GM19239 (cell line): ENCODE results near the gene DCLK2.

Source experiments
- DNase-seq: peaks from one replicate; pipeline ENCODE4 v3.0.0; 2011; ENCODE audit warnings: low spot score; ENCODE audit not compliant: insufficient read length
- FAIRE-seq: peaks from 2 replicates; lab custom pipeline; 2011; peaks lifted over from hg19 to GRCh38; lab: Jason Lieb, UNC

Gene DCLK2

GRCh38 chr4:150230561-150230960, 152.3 kb downstream of the DCLK2 start:
- DNase-seq (no peak), FAIRE-seq (no peak)

GRCh38 chr4:150231107-150231770, 153.0 kb downstream of the DCLK2 start:
- DNase-seq = no peak
- FAIRE-seq = no peak

- no peak for FAIRE-seq
- DNase-seq = no peak
These were observed 153.8 kb downstream of the DCLK2 start for GRCh38 chr4:150232029-150232428.

GRCh38 chr4:150234246-150234645, 156.0 kb downstream of the DCLK2 start:
- DNase-seq = no peak
- no peak for FAIRE-seq

- no peak for FAIRE-seq
- DNase-seq = no peak
These were observed 157.1 kb downstream of the DCLK2 start for GRCh38 chr4:150235317-150235716.

GRCh38 chr4:150235808-150236271, 157.6 kb downstream of the DCLK2 start:
- FAIRE-seq = no peak

GRCh38 chr4:150236626-150237025, 158.4 kb downstream of the DCLK2 start:
- no peak for DNase-seq
- no peak for FAIRE-seq

More at GRCh38 chr4:150235808-150236271, 157.6 kb downstream of the DCLK2 start:
- no peak for DNase-seq

GRCh38 chr4:150237110-150237872, 159.0 kb downstream of the DCLK2 start:
- FAIRE-seq (no peak), DNase-seq (no peak)

GRCh38 chr4:150238591-150238990, 160.3 kb downstream of the DCLK2 start:
- FAIRE-seq (no peak), DNase-seq (no peak)

GRCh38 chr4:150240011-150240410, 161.8 kb downstream of the DCLK2 start:
- FAIRE-seq (no peak), DNase-seq (no peak)

GRCh38 chr4:150242820-150243458, 164.7 kb downstream of the DCLK2 start:
- DNase-seq = peak; percentile 15
- FAIRE-seq = peak; percentile 54

GRCh38 chr4:150243932-150244331, 165.7 kb downstream of the DCLK2 start:
- DNase-seq = no peak

GRCh38 chr4:150244600-150244999, 166.4 kb downstream of the DCLK2 start:
- no peak for DNase-seq

More at GRCh38 chr4:150243932-150244331, 165.7 kb downstream of the DCLK2 start:
- FAIRE-seq = no peak

GRCh38 chr4:150247184-150247583, 168.9 kb downstream of the DCLK2 start:
- DNase-seq (no peak), FAIRE-seq (no peak)

More at GRCh38 chr4:150244600-150244999, 166.4 kb downstream of the DCLK2 start:
- no peak for FAIRE-seq

GRCh38 chr4:150248181-150248580, 169.9 kb downstream of the DCLK2 start:
- DNase-seq (no peak), FAIRE-seq (no peak)

- FAIRE-seq (no peak), DNase-seq (no peak)
These were observed 172.2 kb downstream of the DCLK2 start for GRCh38 chr4:150250293-150250997.

- DNase-seq (no peak), FAIRE-seq (no peak)
These were observed 172.9 kb downstream of the DCLK2 start for GRCh38 chr4:150250998-150251651.

GRCh38 chr4:150251752-150252190, 173.5 kb downstream of the DCLK2 start:
- no peak for FAIRE-seq
- no peak for DNase-seq

GRCh38 chr4:150252306-150252705, 174.1 kb downstream of the DCLK2 start:
- DNase-seq = no peak
- FAIRE-seq = no peak

- FAIRE-seq (no peak), DNase-seq (no peak)
These were observed 174.5 kb downstream of the DCLK2 start for GRCh38 chr4:150252741-150253140.
